ENCODE measurements around the gene HEG1. TPM values are rescaled to one million over a fixed set of nuclear protein-coding genes. Genes with fewer than 3 reads are reported as not detected.

Gene HEG1
- total and polyA plus RNA-seq, 2 of the 13 experiments (the other 11 are each of a cell fraction or from before 2014, with no cell fraction given): 10.7 to 18.2 TPM

GRCh38 chr3:124969963-124970722, 85.7 kb downstream of the HEG1 start:
- BruUV-seq (replicated peaks): no TSS peak
- ATAC-seq (no peak), FAIRE-seq (no peak), DNase-seq (ENCODE audit: low spot score) (no peak)
- H4K20me1 ChIP-seq (ENCODE audit: insufficient read depth, low read length): no peaks in the 10 kb centered on the region
- WGBS (ENCODE audit: low lambda C conversion rate): 98% methylated on average over 18 of the region's 18 CpGs
- H3K27me3 ChIP-seq (ENCODE audit: control insufficient read depth in 1 of 2, insufficient read depth in 2 of 2, low read length in 2 of 2): no peaks in the 10 kb centered on the region
- CTCF ChIA-PET (ENCODE audit: low intra/inter-chr PET ratio, low total read pairs): no interaction called here
- POLR2A ChIA-PET: no interaction called here
- no peak overlapping the region for H3K4me2 ChIP-seq (ENCODE audit: low read depth, low read length)
- intact Hi-C loops (cut with micrococcal nuclease; ENCODE audit: unreplicated experiment) (no loop called here), in situ Hi-C loops (cut with HindIII; ENCODE audit: extremely low pct_ligation_motif_present, low pct_unique_long_range_greater_than_20kb) (no loop called here)
- no peak overlapping the region for H3K27ac ChIP-seq (ENCODE audit: extremely low read length, insufficient read depth, low read length)
- no peak overlapping the region for H2AFZ ChIP-seq (ENCODE audit: low read length)
- no peak overlapping the region for H3K9ac ChIP-seq (ENCODE audit: insufficient read depth, low read depth, low read length)
- TF ChIP-seq HMGA1 (CRISPR knock-in tag; conservative IDR thresholded peaks at IDR 0.05) (no peak), GATAD2A (CRISPR knock-in tag; IDR thresholded peaks at IDR 0.05) (no peak), SIN3B (IDR thresholded peaks at IDR 0.05; ENCODE audit: low read length) (no peak), DZIP1 (CRISPR knock-in tag; IDR thresholded peaks at IDR 0.05) (no peak)
- no peaks in the 10 kb centered on the region for H3K9me3 ChIP-seq (ENCODE audit: low read length)
- H3K79me2 ChIP-seq (ENCODE audit: insufficient read depth, low read length): no peaks in the 10 kb centered on the region
- peaks cover 26% of the 10 kb centered on the region for H3K4me1 ChIP-seq (ENCODE audit: insufficient read depth, low read length)
- H3K36me3 ChIP-seq (replicated peaks in 1 of 2; ENCODE audit: control insufficient read depth in 1 of 2, insufficient read depth in 2 of 2, low read length in 2 of 2): peaks cover 16 to 41% of the 10 kb centered on the region in 2 experiments; a peak in 4 of 5 replicates
- H3K4me3 ChIP-seq (replicated peaks in 1 of 3; ENCODE audit: insufficient read depth in 1 of 3, low read depth in 2 of 3, low read length in 3 of 3): no peak overlapping the region

GRCh38 chr3:124969190-124969589, 86.6 kb downstream of the HEG1 start:
- no peaks in the 10 kb centered on the region for H3K79me2 ChIP-seq (ENCODE audit: insufficient read depth, low read length)
- no peak for FAIRE-seq
- H3K36me3 ChIP-seq (replicated peaks in 1 of 2; ENCODE audit: control insufficient read depth in 1 of 2, insufficient read depth in 2 of 2, low read length in 2 of 2): peaks cover 12 to 38% of the 10 kb centered on the region in 2 experiments; a peak in 4 of 5 replicates
- H3K9ac ChIP-seq (ENCODE audit: insufficient read depth, low read depth, low read length): no peak overlapping the region
- in situ Hi-C loops (cut with HindIII; ENCODE audit: extremely low pct_ligation_motif_present, low pct_unique_long_range_greater_than_20kb) (no loop called here), intact Hi-C loops (cut with micrococcal nuclease; ENCODE audit: unreplicated experiment) (no loop called here)
- H4K20me1 ChIP-seq (ENCODE audit: insufficient read depth, low read length): no peaks in the 10 kb centered on the region
- WGBS (ENCODE audit: low lambda C conversion rate): 84% methylated on average over 8 of the region's 8 CpGs
- H2AFZ ChIP-seq (ENCODE audit: low read length): no peak overlapping the region
- no peak for ATAC-seq
- POLR2A ChIA-PET: no interaction called here
- no peak overlapping the region for H3K27ac ChIP-seq (ENCODE audit: extremely low read length, insufficient read depth, low read length)
- CTCF ChIA-PET (ENCODE audit: low intra/inter-chr PET ratio, low total read pairs): no interaction called here
- no peak for TF ChIP-seq NCOA2 (CRISPR knock-in tag; IDR thresholded peaks at IDR 0.05)
- TF ChIP-seq SIN3A (IDR thresholded peaks at IDR 0.05; ENCODE audit: borderline replicate concordance, low read depth, low read length): no peak
- no peak for TF ChIP-seq IKZF4 (CRISPR knock-in tag; IDR thresholded peaks at IDR 0.05; ENCODE audit: borderline replicate concordance, low read depth, not compliant biosample characterization)
- TF ChIP-seq ZNF225 (CRISPR knock-in tag; IDR thresholded peaks at IDR 0.05): no peak
- no peak for TF ChIP-seq TAF15 (IDR thresholded peaks at IDR 0.05; ENCODE audit: low read depth, low read length, poor library complexity, severe bottlenecking)
- no peak for TF ChIP-seq ZNF652 (CRISPR knock-in tag; IDR thresholded peaks at IDR 0.05; ENCODE audit: borderline replicate concordance, low read depth)
- TF ChIP-seq ZBTB7B (CRISPR knock-in tag; IDR thresholded peaks at IDR 0.05): no peak
- no peak overlapping the region for H3K4me3 ChIP-seq (replicated peaks in 1 of 3; ENCODE audit: insufficient read depth in 1 of 3, low read depth in 2 of 3, low read length in 3 of 3)
- peaks cover 36% of the 10 kb centered on the region for H3K4me1 ChIP-seq (ENCODE audit: insufficient read depth, low read length)
- DNase-seq (ENCODE audit: low spot score): no peak
- no peak overlapping the region for H3K4me2 ChIP-seq (ENCODE audit: low read depth, low read length)
- H3K27me3 ChIP-seq (ENCODE audit: control insufficient read depth in 1 of 2, insufficient read depth in 2 of 2, low read length in 2 of 2): no peaks in the 10 kb centered on the region
- BruUV-seq (replicated peaks): no TSS peak
- H3K9me3 ChIP-seq (ENCODE audit: low read length): no peaks in the 10 kb centered on the region

All from HepG2 (cell line).